OCI-LY7 (cell line): Measurements from ENCODE around the gene DNAAF3.

Source experiments
- EZH2phosphoT487 ChIP-seq: fragments of 200-600 bp; sonication (generic); IDR thresholded peaks from 2 replicates; pipeline ENCODE4 v1.6.1; 2018; ENCODE audit warnings: low read depth, borderline replicate concordance, mild to moderate bottlenecking, mixed run types, antibody characterized with exemption, low read length, moderate library complexity, mixed read lengths
- TF ChIP-seq, protein P1 (sequence below): fragments of 200-600 bp; sonication (generic); conservative IDR thresholded peaks from 2 replicates; pipeline ENCODE4 v1.5.1; 2014; ENCODE audit warnings: mild to moderate bottlenecking, antibody characterized with exemption, low read length, moderate library complexity, mixed read lengths

DNA sequence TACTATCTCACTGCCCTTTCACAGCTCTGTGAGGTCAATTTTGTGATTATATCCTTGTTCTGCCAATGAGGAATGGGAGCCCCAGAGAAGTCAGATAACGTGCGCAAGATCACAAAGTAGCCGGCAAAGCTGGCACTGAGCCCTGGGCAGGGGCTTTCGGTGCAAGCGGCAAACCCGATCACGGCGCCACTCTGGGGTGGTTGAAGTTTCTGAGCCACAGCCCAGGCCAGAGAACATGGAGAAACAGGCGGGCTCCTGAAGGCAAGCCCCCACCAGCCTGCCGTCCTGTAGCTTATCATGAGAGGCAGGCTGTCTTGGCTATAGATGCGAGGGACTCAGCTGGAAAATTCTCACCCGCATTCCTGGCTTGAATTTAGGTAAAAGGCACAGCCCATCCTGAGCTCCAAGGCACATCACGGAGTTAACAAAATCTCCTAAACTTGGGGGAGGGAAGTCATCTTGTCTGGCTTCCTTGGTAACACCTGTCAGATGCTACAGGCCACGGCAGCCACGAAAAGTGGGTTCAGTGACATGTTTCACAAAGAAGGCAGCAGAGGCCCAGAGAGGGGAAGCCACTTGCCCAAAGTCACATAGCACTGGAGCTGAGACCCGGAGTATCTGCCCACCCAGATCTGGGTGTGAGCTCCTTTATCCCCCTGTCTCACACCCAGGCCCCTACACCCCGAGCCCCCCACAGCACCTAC lies 29.9 kb downstream of the DNAAF3 start:
- TF ChIP-seq, protein P1, sequence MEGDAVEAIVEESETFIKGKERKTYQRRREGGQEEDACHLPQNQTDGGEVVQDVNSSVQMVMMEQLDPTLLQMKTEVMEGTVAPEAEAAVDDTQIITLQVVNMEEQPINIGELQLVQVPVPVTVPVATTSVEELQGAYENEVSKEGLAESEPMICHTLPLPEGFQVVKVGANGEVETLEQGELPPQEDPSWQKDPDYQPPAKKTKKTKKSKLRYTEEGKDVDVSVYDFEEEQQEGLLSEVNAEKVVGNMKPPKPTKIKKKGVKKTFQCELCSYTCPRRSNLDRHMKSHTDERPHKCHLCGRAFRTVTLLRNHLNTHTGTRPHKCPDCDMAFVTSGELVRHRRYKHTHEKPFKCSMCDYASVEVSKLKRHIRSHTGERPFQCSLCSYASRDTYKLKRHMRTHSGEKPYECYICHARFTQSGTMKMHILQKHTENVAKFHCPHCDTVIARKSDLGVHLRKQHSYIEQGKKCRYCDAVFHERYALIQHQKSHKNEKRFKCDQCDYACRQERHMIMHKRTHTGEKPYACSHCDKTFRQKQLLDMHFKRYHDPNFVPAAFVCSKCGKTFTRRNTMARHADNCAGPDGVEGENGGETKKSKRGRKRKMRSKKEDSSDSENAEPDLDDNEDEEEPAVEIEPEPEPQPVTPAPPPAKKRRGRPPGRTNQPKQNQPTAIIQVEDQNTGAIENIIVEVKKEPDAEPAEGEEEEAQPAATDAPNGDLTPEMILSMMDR: no peak
- TF ChIP-seq EZH2phosphoT487: no peak
